AG04450 (cell line): ENCODE results near the gene TMEM9B. TPM values are rescaled to one million over a fixed set of nuclear protein-coding genes. Genes with fewer than 3 reads are reported as not detected.

ENCODE experiments used
- CTCF ChIA-PET: fragments of 300-600, 350-600 bp; formaldehyde crosslinking; extraction: SDS; loops from one replicate; lab custom pipeline; 2022; ENCODE audit warnings: antibody characterized with exemption, inconsistent platforms; lab: Charles Lee
- POLR2A ChIA-PET: fragments of 350-600 bp; formaldehyde crosslinking; extraction: SDS; loops from one replicate; lab custom pipeline; 2021; ENCODE audit warnings: antibody characterized with exemption, inconsistent platforms; lab: Yijun Ruan, JAX
- DNase-seq: peaks from one replicate; pipeline ENCODE4 v3.0.0-alpha.2; 2011; ENCODE audit warnings: low read depth, low spot score
- H3K27ac ChIP-seq: one replicate; pipeline ENCODE4 v1.5.1; 2012; ENCODE audit warnings: low read depth, low read length, control low read depth
- H3K27me3 ChIP-seq: one replicate; pipeline ENCODE4 v1.6.0; 2012; ENCODE audit warnings: low read length; ENCODE audit not compliant: control insufficient read depth, insufficient read depth
- H3K4me3 ChIP-seq: 2 replicates; pipeline ENCODE4 v1.5.1; 2011; ENCODE audit warnings: mild to moderate bottlenecking, low read depth, low read length, control low read depth
- H3K9me3 ChIP-seq: 2 replicates; pipeline ENCODE4 v1.5.1; 2012; ENCODE audit warnings: low read length; ENCODE audit not compliant: control insufficient read depth, insufficient read depth
- CTCF ChIP-seq: IDR thresholded peaks from 2 replicates; pipeline ENCODE4 v1.5.1; 2011; ENCODE audit warnings: low read depth, low read length, control low read depth, inconsistent platforms
- polyA plus RNA-seq: library from polyadenylated mRNA; depleted of rRNA; stranded (reverse); fragments of >200 nt; gene quantifications from 2 replicates; pipeline ENCODE4 v1.2.3, GENCODE V29; 2011

TMEM9B gene
- polyA plus RNA-seq, 1 experiment = 53.9 TPM

GRCh38 chr11:8928205-8928604 lies 36.0 kb downstream of the TMEM9B start:
- Histone ChIP-seq H3K27ac (no peak overlapping the region), H3K4me3 (no peak overlapping the region), H3K9me3 (no peaks in the 10 kb centered on the region), H3K27me3 (no peaks in the 10 kb centered on the region)
- ChIA-PET POLR2A (no interaction called here), CTCF (interaction anchor here (0.9 kb wide), 1 partner anchor 31 kb away, joined by 4 read pairs; no protein-coding TSS in a partner anchor)
- no peak for DNase-seq
- no peak for TF ChIP-seq CTCF

GRCh38 chr11:8927233-8927632 lies 37.0 kb downstream of the TMEM9B start:
- TF ChIP-seq CTCF = no peak
- POLR2A ChIA-PET = no interaction called here
- H3K9me3 ChIP-seq = no peaks in the 10 kb centered on the region
- CTCF ChIA-PET = no interaction called here
- H3K4me3 ChIP-seq = no peak overlapping the region
- H3K27me3 ChIP-seq = no peaks in the 10 kb centered on the region
- no peak for DNase-seq
- no peak overlapping the region for H3K27ac ChIP-seq

DNA sequence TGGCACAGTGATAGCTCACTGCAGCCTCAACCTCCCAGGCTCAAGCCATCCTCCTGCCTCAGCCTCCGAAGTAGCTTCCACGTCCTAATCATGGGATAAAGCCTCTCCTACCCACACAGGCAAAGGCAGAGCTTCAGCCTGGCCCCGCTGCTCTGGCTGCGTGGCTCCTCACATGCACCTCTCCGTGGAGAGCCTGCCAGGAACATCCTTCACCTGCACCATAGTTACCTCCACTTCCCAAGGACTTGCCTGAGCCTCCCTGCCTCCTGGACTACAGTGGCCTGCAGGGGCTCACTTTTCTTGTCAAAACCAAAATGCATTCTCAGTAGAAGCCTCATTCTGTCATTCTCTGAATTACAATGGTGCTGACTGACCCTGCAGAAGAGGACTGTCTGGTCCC lies 38.0 kb downstream of the TMEM9B start:
- CTCF ChIA-PET = interaction anchor here (1.1 kb wide), 1 partner anchor 90 kb away, joined by 3 read pairs; no protein-coding TSS in a partner anchor
- Histone ChIP-seq H3K27me3 (no peaks in the 10 kb centered on the region), H3K27ac (no peak overlapping the region), H3K9me3 (no peaks in the 10 kb centered on the region), H3K4me3 (no peak overlapping the region)
- no peak for TF ChIP-seq CTCF
- no peak for DNase-seq
- POLR2A ChIA-PET = no interaction called here

DNA sequence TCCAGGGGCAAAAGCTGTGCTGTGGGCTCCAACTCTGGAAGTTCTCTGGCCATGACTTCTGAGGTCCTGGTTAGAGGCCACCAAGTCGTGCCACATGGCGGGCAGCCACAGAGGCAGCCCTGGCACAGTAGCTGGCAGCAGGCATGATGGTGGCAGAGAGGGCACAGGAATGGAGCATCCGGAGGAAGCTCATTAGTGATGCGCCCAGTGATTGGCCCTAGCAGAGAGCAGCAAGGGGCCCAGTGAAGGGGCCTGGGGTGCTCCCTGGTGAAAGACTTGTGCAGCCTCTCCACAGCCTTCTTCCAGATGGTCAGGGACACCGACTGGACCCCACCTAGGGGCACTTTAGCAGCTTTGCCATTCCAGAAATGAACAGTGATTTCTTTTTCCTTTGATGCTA lies 38.5 kb downstream of the TMEM9B start:
- Histone ChIP-seq H3K27ac (no peak overlapping the region), H3K27me3 (no peaks in the 10 kb centered on the region), H3K9me3 (no peaks in the 10 kb centered on the region), H3K4me3 (no peak overlapping the region)
- TF ChIP-seq CTCF = no peak
- DNase-seq = no peak
- ChIA-PET CTCF (interaction anchor here (1.1 kb wide), 1 partner anchor 90 kb away, joined by 3 read pairs; no protein-coding TSS in a partner anchor), POLR2A (no interaction called here)

GRCh38 chr11:8922691-8923090 lies 41.6 kb downstream of the TMEM9B start:
- Histone ChIP-seq H3K4me3 (no peak overlapping the region), H3K27me3 (no peaks in the 10 kb centered on the region), H3K27ac (no peak overlapping the region), H3K9me3 (no peaks in the 10 kb centered on the region)
- DNase-seq = no peak
- ChIA-PET CTCF (interaction anchor here (1.6 kb wide), 1 partner anchor 37 kb away, joined by 4 read pairs; no protein-coding TSS in a partner anchor), POLR2A (no interaction called here)
- TF ChIP-seq CTCF = no peak
